ENCODE results near the gene BTF3.

Gene BTF3

GRCh38 chr5:73540192-73540591 is 42.0 kb downstream of the BTF3 start:
- no peak overlapping the region for H3K4me3 ChIP-seq (ENCODE audit: low read length)
- no peak for DNase-seq (ENCODE audit: low read depth)
- TF ChIP-seq CTCF (conservative IDR thresholded peaks at IDR 0.05; ENCODE audit: low read depth, low read length) = no peak

- TF ChIP-seq CTCF (conservative IDR thresholded peaks at IDR 0.05; ENCODE audit: low read depth, low read length) = no peak
- DNase-seq (ENCODE audit: low read depth) = no peak
- no peak overlapping the region for H3K4me3 ChIP-seq (ENCODE audit: low read length)
Measured at GRCh38 chr5:73542020-73542419, 43.8 kb downstream of the BTF3 start.

GRCh38 chr5:73544429-73545402 is 46.5 kb downstream of the BTF3 start:
- no peak overlapping the region for H3K4me3 ChIP-seq (ENCODE audit: low read length)
- no peak for TF ChIP-seq CTCF (conservative IDR thresholded peaks at IDR 0.05; ENCODE audit: low read depth, low read length)
- DNase-seq (ENCODE audit: low read depth) = no peak

- no peak for DNase-seq (ENCODE audit: low read depth)
- no peak overlapping the region for H3K4me3 ChIP-seq (ENCODE audit: low read length)
- TF ChIP-seq CTCF (conservative IDR thresholded peaks at IDR 0.05; ENCODE audit: low read depth, low read length) = no peak
Measured at GRCh38 chr5:73545403-73545779, 47.1 kb downstream of the BTF3 start.

DNA sequence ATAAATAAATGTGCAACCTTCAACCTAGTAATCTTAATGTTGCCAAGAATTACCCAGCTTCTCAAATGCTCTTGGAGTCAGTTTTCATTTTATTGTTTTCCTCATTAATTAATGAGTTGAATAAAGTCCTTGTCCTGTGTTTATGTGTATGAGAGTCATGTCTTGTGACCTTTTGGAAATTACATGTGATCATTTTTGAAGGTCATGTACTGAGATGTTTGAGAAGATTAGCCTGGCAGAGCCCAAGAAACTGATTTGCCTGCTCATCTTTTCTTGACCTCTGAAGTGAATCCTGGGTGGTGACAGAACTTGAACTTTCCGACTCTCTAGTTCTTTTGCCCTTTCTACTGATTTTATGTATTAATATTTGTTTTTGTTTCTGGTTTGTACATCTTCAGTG is 51.8 kb downstream of the BTF3 start:
- no peak for TF ChIP-seq CTCF (conservative IDR thresholded peaks at IDR 0.05; ENCODE audit: low read depth, low read length)
- H3K4me3 ChIP-seq (ENCODE audit: low read length) = no peak overlapping the region
- no peak for DNase-seq (ENCODE audit: low read depth)

- no peak overlapping the region for H3K4me3 ChIP-seq (ENCODE audit: low read length)
- no peak for TF ChIP-seq CTCF (conservative IDR thresholded peaks at IDR 0.05; ENCODE audit: low read depth, low read length)
- no peak for DNase-seq (ENCODE audit: low read depth)
Measured at GRCh38 chr5:73552642-73553041, 54.4 kb downstream of the BTF3 start.
